Progenitor cell of endocrine pancreas (in vitro differentiated cells): ENCODE data around the gene FUT4. TPM values are rescaled to one million over a fixed set of nuclear protein-coding genes. Genes with fewer than 3 reads are reported as not detected.

Experiments used
- DNase-seq: peaks from one replicate; pipeline ENCODE4 v3.0.0; 2021; ENCODE audit warnings: low spot score; ENCODE audit not compliant: unreplicated experiment
- H3K27ac Mint-ChIP-seq: 2 replicates; pipeline ENCODE4 v1.8.0; 2021; ENCODE audit warnings: mild to moderate bottlenecking, moderate library complexity, mixed read lengths
- H3K27me3 Mint-ChIP-seq: 2 replicates; pipeline ENCODE4 v1.8.0; 2021; ENCODE audit warnings: mixed read lengths
- H3K36me3 Mint-ChIP-seq: 2 replicates; pipeline ENCODE4 v1.8.0; 2022; ENCODE audit warnings: mixed read lengths; ENCODE audit not compliant: insufficient read depth
- H3K4me1 Mint-ChIP-seq: 2 replicates; pipeline ENCODE4 v1.8.0; 2021; ENCODE audit warnings: low read depth, mixed read lengths
- H3K4me3 Mint-ChIP-seq: 2 replicates; pipeline ENCODE4 v1.8.0; 2021; ENCODE audit warnings: low read depth, mild to moderate bottlenecking, moderate library complexity, mixed read lengths
- H3K9me3 Mint-ChIP-seq: 2 replicates; pipeline ENCODE4 v1.8.0; 2021; ENCODE audit warnings: low read depth, mixed read lengths
- CTCF ChIP-seq: fragments of 200-600 bp; sonication (generic); IDR thresholded peaks from one replicate; pipeline ENCODE4 v1.5.0; 2021; ENCODE audit warnings: antibody characterized with exemption, mild to moderate bottlenecking; ENCODE audit not compliant: unreplicated experiment
- total RNA-seq: library from RNA; stranded (reverse); gene quantifications from 2 replicates; pipeline ENCODE4 v1.2.1, GENCODE V29; 2021

The FUT4 gene
- total RNA-seq, 1 donor from 2014 or later = 6.6 TPM

- Mint-ChIP-seq H3K27ac (no peak overlapping the region), H3K4me1 (peaks cover 4% of the 10 kb centered on the region), H3K9me3 (no peaks in the 10 kb centered on the region), H3K27me3 (no peaks in the 10 kb centered on the region), H3K4me3 (no peak overlapping the region), H3K36me3 (no peaks in the 10 kb centered on the region)
- DNase-seq = no peak
- TF ChIP-seq CTCF = no peak
Observed at GRCh38 chr11:94557421-94557820, 13.7 kb downstream of the FUT4 start.

- no peak overlapping the region for H3K27ac Mint-ChIP-seq
Observed at GRCh38 chr11:94557992-94558391, 14.3 kb downstream of the FUT4 start.

GRCh38 chr11:94558468-94558867 lies 14.7 kb downstream of the FUT4 start:
- Mint-ChIP-seq H3K4me1 (peaks cover 10% of the 10 kb centered on the region), H3K27me3 (no peaks in the 10 kb centered on the region)

More at GRCh38 chr11:94557992-94558391, 14.3 kb downstream of the FUT4 start:
- no peak for DNase-seq
- TF ChIP-seq CTCF = no peak
- Mint-ChIP-seq H3K4me1 (peaks cover 8% of the 10 kb centered on the region), H3K27me3 (no peaks in the 10 kb centered on the region), H3K9me3 (no peaks in the 10 kb centered on the region), H3K36me3 (no peaks in the 10 kb centered on the region), H3K4me3 (no peak overlapping the region)

GRCh38 chr11:94558932-94559331 lies 15.2 kb downstream of the FUT4 start:
- Mint-ChIP-seq H3K4me1 (peaks cover 10% of the 10 kb centered on the region), H3K36me3 (no peaks in the 10 kb centered on the region)
- TF ChIP-seq CTCF = no peak

More at GRCh38 chr11:94558468-94558867, 14.7 kb downstream of the FUT4 start:
- Mint-ChIP-seq H3K27ac (no peak overlapping the region), H3K9me3 (no peaks in the 10 kb centered on the region), H3K36me3 (no peaks in the 10 kb centered on the region), H3K4me3 (no peak overlapping the region)
- no peak for DNase-seq
- no peak for TF ChIP-seq CTCF

GRCh38 chr11:94559361-94559760 lies 15.6 kb downstream of the FUT4 start:
- peaks cover 10% of the 10 kb centered on the region for H3K4me1 Mint-ChIP-seq
- no peak overlapping the region for H3K4me3 Mint-ChIP-seq
- TF ChIP-seq CTCF = no peak
- no peaks in the 10 kb centered on the region for H3K36me3 Mint-ChIP-seq
- H3K27ac Mint-ChIP-seq = no peak overlapping the region
- H3K9me3 Mint-ChIP-seq = no peaks in the 10 kb centered on the region
- no peak for DNase-seq
- H3K27me3 Mint-ChIP-seq = no peaks in the 10 kb centered on the region

More at GRCh38 chr11:94558932-94559331, 15.2 kb downstream of the FUT4 start:
- Mint-ChIP-seq H3K27me3 (no peaks in the 10 kb centered on the region), H3K4me3 (no peak overlapping the region), H3K9me3 (no peaks in the 10 kb centered on the region), H3K27ac (no peak overlapping the region)
- no peak for DNase-seq
